Neuronal stem cell (in vitro differentiated cells): Measurements from ENCODE around the gene PXDN. TPM values are rescaled to one million over a fixed set of nuclear protein-coding genes. Genes with fewer than 3 reads are reported as not detected.
A peak's percentile ranks its signal among the peaks of the same experiment; 100 is the strongest.

Experiments
- DNase-seq: peaks from one replicate; pipeline ENCODE4 v3.0.0-alpha.2; 2013; ENCODE audit warnings: low spot score
- H2AFZ ChIP-seq: one replicate; pipeline ENCODE4 v1.6.1; 2013; ENCODE audit warnings: mild to moderate bottlenecking, low read length, inconsistent platforms
- H2AK5ac ChIP-seq: 2 replicates; pipeline ENCODE4 v1.6.1; 2013; ENCODE audit warnings: low read depth, mild to moderate bottlenecking, inconsistent platforms, low read length, moderate library complexity, mixed read lengths
- H2BK120ac ChIP-seq: 2 replicates; pipeline ENCODE4 v1.6.1; 2013; ENCODE audit warnings: low read depth, mild to moderate bottlenecking, inconsistent platforms, low read length, moderate library complexity, mixed read lengths
- H2BK12ac ChIP-seq: one replicate; pipeline ENCODE4 v1.6.1; 2013; ENCODE audit warnings: low read length, inconsistent platforms
- H2BK15ac ChIP-seq: 2 replicates; pipeline ENCODE4 v1.6.1; 2013; ENCODE audit warnings: mild to moderate bottlenecking, low read length, inconsistent platforms, mixed read lengths
- H2BK5ac ChIP-seq: one replicate; pipeline ENCODE4 v1.6.1; 2013; ENCODE audit warnings: inconsistent platforms, mild to moderate bottlenecking, low read length, moderate library complexity
- H3K14ac ChIP-seq: one replicate; pipeline ENCODE4 v1.6.1; 2013; ENCODE audit warnings: low read length, inconsistent platforms
- H3K18ac ChIP-seq: 2 replicates; pipeline ENCODE4 v1.6.1; 2013; ENCODE audit warnings: low read length, inconsistent platforms
- H3K23ac ChIP-seq: 2 replicates; pipeline ENCODE4 v1.6.1; 2013; ENCODE audit warnings: low read depth, mild to moderate bottlenecking, mixed read lengths, low read length, inconsistent platforms; ENCODE audit not compliant: poor library complexity
- H3K27ac ChIP-seq: replicated peaks from 3 replicates; pipeline ENCODE4 v1.5.1; 2013; ENCODE audit warnings: low read length, inconsistent platforms
- H3K27me3 ChIP-seq, 3 experiments: 2 replicates each; pipeline ENCODE4 v1.6.1; 2013; ENCODE audit warnings: low read length in 3 of 3, mild to moderate bottlenecking in 2 of 3, inconsistent platforms in 1 of 3, low read depth in 1 of 3, mixed read lengths in 1 of 3, moderate library complexity in 1 of 3; ENCODE audit not compliant: control insufficient read depth in 3 of 3, insufficient read depth in 3 of 3
- H3K36me3 ChIP-seq, 2 donors: replicated peaks in 1 of 2; 2 replicates each; pipeline ENCODE4 v1.6.1; 2013; ENCODE audit warnings: low read length in 2 of 2; ENCODE audit not compliant: control insufficient read depth in 2 of 2, insufficient read depth in 2 of 2
- H3K4ac ChIP-seq: 2 replicates; pipeline ENCODE4 v1.6.1; 2013; ENCODE audit warnings: inconsistent platforms, mild to moderate bottlenecking, low read length, moderate library complexity
- H3K4me1 ChIP-seq, 2 donors: 1 replicate in 1 of 2; 2 replicates in 1 of 2; pipeline ENCODE4 v1.6.1; 2013; ENCODE audit warnings: low read length in 2 of 2, low read depth in 1 of 2; ENCODE audit not compliant: control insufficient read depth in 2 of 2, insufficient read depth in 1 of 2
- H3K4me2 ChIP-seq: one replicate; pipeline ENCODE4 v1.6.1; 2013; ENCODE audit warnings: mild to moderate bottlenecking, low read length, inconsistent platforms; ENCODE audit not compliant: insufficient read depth, poor library complexity, severe bottlenecking
- H3K4me3 ChIP-seq, 2 donors: 2 replicates each; pipeline ENCODE4 v1.5.1; 2013; ENCODE audit warnings: low read length in 2 of 2, mild to moderate bottlenecking in 2 of 2, inconsistent platforms in 1 of 2, moderate library complexity in 1 of 2
- H3K79me1 ChIP-seq: one replicate; pipeline ENCODE4 v1.6.1; 2013; ENCODE audit warnings: low read depth, mild to moderate bottlenecking, inconsistent platforms, low read length, moderate library complexity
- H3K9ac ChIP-seq: one replicate; pipeline ENCODE4 v1.6.1; 2013; ENCODE audit warnings: mild to moderate bottlenecking, low read depth, low read length, inconsistent platforms; ENCODE audit not compliant: poor library complexity
- H3K9me3 ChIP-seq, 2 donors: replicated peaks in 1 of 2; 2 replicates each; pipeline versions ENCODE3 to v1.6.1; 2013; ENCODE audit warnings: low read length in 2 of 2, mild to moderate bottlenecking in 2 of 2, inconsistent platforms in 1 of 2, low read depth in 1 of 2, mixed read lengths in 1 of 2, moderate library complexity in 1 of 2; ENCODE audit not compliant: control insufficient read depth in 2 of 2, insufficient read depth in 1 of 2
- H4K8ac ChIP-seq: one replicate; pipeline ENCODE4 v1.6.1; 2013; ENCODE audit warnings: low read depth, mild to moderate bottlenecking, inconsistent platforms, low read length, moderate library complexity
- H4K91ac ChIP-seq: one replicate; pipeline ENCODE4 v1.6.1; 2013; ENCODE audit warnings: low read length, low read depth, mild to moderate bottlenecking, inconsistent platforms; ENCODE audit not compliant: poor library complexity
- WGBS, 2 donors: extraction: QIAGEN DNeasy Blood & Tissue Kit; methylation state at CpG; one replicate each; pipeline ENCODE4 v1.1.7; 2013; ENCODE audit warnings: missing lambda C conversion rate in 2 of 2, mixed read lengths in 1 of 2; ENCODE audit not compliant: insufficient read length in 2 of 2, insufficient replicate concordance in 1 of 2; ENCODE audit errors: extremely low coverage in 2 of 2; 5-methylcytosine and 5-hydroxymethylcytosine counted together
- polyA plus RNA-seq, 2 experiments: library from polyadenylated mRNA; stranded (reverse); fragments of 200-250 nt; gene quantifications; one replicate each; pipeline ENCODE4 v1.2.3, GENCODE V29; 2013

PXDN gene, protein sequence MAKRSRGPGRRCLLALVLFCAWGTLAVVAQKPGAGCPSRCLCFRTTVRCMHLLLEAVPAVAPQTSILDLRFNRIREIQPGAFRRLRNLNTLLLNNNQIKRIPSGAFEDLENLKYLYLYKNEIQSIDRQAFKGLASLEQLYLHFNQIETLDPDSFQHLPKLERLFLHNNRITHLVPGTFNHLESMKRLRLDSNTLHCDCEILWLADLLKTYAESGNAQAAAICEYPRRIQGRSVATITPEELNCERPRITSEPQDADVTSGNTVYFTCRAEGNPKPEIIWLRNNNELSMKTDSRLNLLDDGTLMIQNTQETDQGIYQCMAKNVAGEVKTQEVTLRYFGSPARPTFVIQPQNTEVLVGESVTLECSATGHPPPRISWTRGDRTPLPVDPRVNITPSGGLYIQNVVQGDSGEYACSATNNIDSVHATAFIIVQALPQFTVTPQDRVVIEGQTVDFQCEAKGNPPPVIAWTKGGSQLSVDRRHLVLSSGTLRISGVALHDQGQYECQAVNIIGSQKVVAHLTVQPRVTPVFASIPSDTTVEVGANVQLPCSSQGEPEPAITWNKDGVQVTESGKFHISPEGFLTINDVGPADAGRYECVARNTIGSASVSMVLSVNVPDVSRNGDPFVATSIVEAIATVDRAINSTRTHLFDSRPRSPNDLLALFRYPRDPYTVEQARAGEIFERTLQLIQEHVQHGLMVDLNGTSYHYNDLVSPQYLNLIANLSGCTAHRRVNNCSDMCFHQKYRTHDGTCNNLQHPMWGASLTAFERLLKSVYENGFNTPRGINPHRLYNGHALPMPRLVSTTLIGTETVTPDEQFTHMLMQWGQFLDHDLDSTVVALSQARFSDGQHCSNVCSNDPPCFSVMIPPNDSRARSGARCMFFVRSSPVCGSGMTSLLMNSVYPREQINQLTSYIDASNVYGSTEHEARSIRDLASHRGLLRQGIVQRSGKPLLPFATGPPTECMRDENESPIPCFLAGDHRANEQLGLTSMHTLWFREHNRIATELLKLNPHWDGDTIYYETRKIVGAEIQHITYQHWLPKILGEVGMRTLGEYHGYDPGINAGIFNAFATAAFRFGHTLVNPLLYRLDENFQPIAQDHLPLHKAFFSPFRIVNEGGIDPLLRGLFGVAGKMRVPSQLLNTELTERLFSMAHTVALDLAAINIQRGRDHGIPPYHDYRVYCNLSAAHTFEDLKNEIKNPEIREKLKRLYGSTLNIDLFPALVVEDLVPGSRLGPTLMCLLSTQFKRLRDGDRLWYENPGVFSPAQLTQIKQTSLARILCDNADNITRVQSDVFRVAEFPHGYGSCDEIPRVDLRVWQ (N-terminal part only)
- 105 TPM for polyA plus RNA-seq (2013, experiment 1 of 2)
- 108 TPM for polyA plus RNA-seq (2013, experiment 2 of 2)

GRCh38 chr2:1744446-1745170 lies at the start of gene PXDN:
Gene PXDN, minus strand, starts transcription at chr2:1744515. Its CDS starts 60 bp downstream, at chr2:1744455.
- DNase-seq, result peak; percentile 58
- Histone ChIP-seq H3K27ac (peak within 1 kb of the TSS; percentile 64), H4K8ac (no peak within 1 kb of the TSS), H2BK15ac (peak within 1 kb of the TSS; percentile 87), H2AK5ac (peak within 1 kb of the TSS; percentile 57), H3K23ac (peak within 1 kb of the TSS; percentile 82), H3K9me3 (peaks cover 5% of the 10 kb centered on the region in 2 donors), H2BK5ac (peak within 1 kb of the TSS; percentile 87), H3K4ac (no peak within 1 kb of the TSS), H2AFZ (peak within 1 kb of the TSS; percentile 89), H3K79me1 (peaks cover 13% of the 10 kb centered on the region), H2BK12ac (peak within 1 kb of the TSS; percentile 51), H3K14ac (no peak within 1 kb of the TSS), H2BK120ac (no peak within 1 kb of the TSS), H3K9ac (peak within 1 kb of the TSS; percentile 98), H3K18ac (peak within 1 kb of the TSS; percentile 99), H3K36me3 (peaks cover 0 to 6% of the 10 kb centered on the region in 2 donors), H3K4me2 (peak within 1 kb of the TSS; percentile 79), H3K27me3 (no peaks in the 10 kb centered on the region), H3K4me3 (peak within 1 kb of the TSS; percentile 65 to 97), H3K4me1 (peaks cover 0 to 22% of the 10 kb centered on the region in 2 donors), H4K91ac (no peak within 1 kb of the TSS)
- no CpG with 5 or more reads among the region's 71 CpGs for WGBS, 2 donors

DNA sequence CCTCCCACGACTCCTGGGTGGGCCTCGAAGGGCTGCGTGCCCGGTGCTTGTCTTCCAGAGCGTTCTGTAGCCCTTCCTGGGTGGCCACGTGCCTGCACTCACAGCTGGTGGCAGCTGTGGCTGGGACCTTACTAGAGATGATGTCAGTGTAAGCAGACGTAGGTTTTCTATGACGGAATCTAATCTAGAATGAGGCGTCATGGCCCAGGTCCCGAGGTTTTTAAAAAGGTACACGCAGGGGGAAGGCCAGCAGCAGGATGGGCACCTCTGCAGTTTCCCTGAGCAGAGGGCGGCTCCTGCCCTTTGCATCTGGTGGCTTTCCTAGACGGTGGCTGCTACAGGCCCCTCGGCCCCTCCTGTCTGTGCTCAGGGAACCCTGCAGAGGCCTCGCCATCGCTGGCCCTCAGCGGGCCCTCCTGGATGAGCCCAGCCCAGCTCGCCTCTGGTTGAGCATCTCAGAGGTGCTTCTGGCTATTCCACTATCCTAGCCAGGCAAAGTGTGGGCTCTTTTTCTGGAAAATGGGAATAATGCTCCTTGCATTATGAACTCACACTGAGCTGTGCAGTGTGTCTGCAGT lies 49.6 kb upstream of the PXDN start:
- Histone ChIP-seq H3K27me3 (no peaks in the 10 kb centered on the region), H2BK12ac (no peak overlapping the region)

DNA sequence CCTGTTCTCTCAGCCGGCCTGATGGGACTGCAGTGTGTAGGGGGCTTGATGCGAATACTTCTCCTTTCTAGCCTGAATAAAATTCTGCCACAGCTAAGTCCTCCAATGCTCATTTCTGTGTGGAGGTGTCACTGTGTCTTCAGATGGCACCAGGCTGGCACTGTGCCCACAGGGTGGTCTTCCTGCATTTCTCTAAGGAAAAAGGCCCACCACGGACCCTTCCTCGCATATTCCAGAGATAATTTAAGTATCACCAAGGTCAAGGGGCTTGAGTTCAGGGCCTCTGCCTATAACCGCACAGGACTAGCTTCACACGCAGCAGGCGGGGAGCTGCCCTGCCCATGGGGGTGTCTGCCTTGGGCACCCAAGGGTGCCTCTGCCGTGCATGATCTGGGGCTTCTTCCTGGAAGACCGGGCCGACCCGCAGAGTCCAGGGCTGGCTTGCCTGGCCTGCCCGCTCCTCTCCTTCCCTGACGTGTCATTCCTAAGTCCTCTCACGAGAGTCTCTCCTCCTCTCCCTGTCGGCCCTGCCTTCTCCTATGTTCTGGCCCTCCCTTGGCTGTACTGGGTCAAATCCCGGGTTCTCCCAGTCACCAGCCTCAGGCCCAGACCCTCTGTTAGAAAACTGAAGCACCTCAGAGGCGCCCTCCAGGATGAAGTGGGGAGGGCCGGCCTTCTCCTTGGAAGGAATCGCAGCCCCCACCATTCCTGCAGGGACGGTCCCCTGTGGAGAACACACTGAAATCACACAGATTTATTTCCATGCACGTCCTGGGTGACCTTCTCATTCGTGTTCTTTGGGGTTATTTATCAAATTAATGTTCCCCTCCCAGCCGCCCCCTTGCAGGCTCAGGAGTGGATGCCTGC lies 48.9 kb upstream of the PXDN start:
- Histone ChIP-seq H3K4ac (no peak overlapping the region), H3K23ac (peak overlapping the region; percentile 32), H3K27ac (no peak overlapping the region), H2BK15ac (peak overlapping the region; percentile 22), H3K9me3 (no peaks in the 10 kb centered on the region), H3K4me2 (no peak overlapping the region), H3K27me3 (no peaks in the 10 kb centered on the region), H3K9ac (no peak overlapping the region), H3K79me1 (no peaks in the 10 kb centered on the region), H3K4me1 (peaks cover 0 to 7% of the 10 kb centered on the region in 2 donors), H3K18ac (peak overlapping the region; percentile 69), H2BK120ac (no peak overlapping the region), H2BK5ac (no peak overlapping the region), H4K8ac (no peak overlapping the region), H2AK5ac (peak overlapping the region; percentile 62), H3K14ac (no peak overlapping the region), H2AFZ (no peak overlapping the region), H2BK12ac (no peak overlapping the region), H3K36me3 (no peaks in the 10 kb centered on the region), H4K91ac (no peak overlapping the region), H3K4me3 (no peak overlapping the region)
- DNase-seq, result no peak
- WGBS, 2 donors, result no CpG with 5 or more reads among the region's 23 CpGs

More for the DNA sequence above, 49.6 kb upstream of the PXDN start:
- Histone ChIP-seq H3K9ac (no peak overlapping the region), H4K91ac (no peak overlapping the region), H3K9me3 (no peaks in the 10 kb centered on the region), H2BK5ac (no peak overlapping the region), H3K18ac (peak overlapping the region; percentile 27), H3K4ac (no peak overlapping the region), H3K4me2 (no peak overlapping the region), H2BK120ac (no peak overlapping the region), H2AFZ (no peak overlapping the region), H2AK5ac (peak overlapping the region; percentile 62), H3K23ac (no peak overlapping the region), H3K36me3 (no peaks in the 10 kb centered on the region), H3K14ac (no peak overlapping the region), H2BK15ac (no peak overlapping the region), H3K27ac (no peak overlapping the region), H3K79me1 (no peaks in the 10 kb centered on the region), H3K4me3 (no peak overlapping the region), H4K8ac (no peak overlapping the region), H3K4me1 (peaks cover 0 to 2% of the 10 kb centered on the region in 2 donors)
- no CpG with 5 or more reads among the region's 18 CpGs for WGBS, 2 donors
- no peak for DNase-seq
